HFF-Myc (cell line): Measurements from ENCODE around the gene KRTCAP2.

Experiments
- DNase-seq: peaks from one replicate; pipeline ENCODE4 v3.0.0-alpha.2; 2011; ENCODE audit warnings: low read depth; ENCODE audit errors: extremely low read depth
- H3K4me3 ChIP-seq: replicated peaks from 2 replicates; pipeline ENCODE4 v1.5.1; 2011; ENCODE audit warnings: low read depth, mild to moderate bottlenecking, control low read depth, low read length
- CTCF ChIP-seq: IDR thresholded peaks from 2 replicates; pipeline ENCODE4 v1.5.1; 2012; ENCODE audit warnings: mild to moderate bottlenecking, low read depth, low read length, control low read depth; ENCODE audit errors: missing control alignments

The KRTCAP2 gene

GRCh38 chr1:155121249-155121648 lies 51.9 kb downstream of the KRTCAP2 start:
- DNase-seq = no peak
- no peak for TF ChIP-seq CTCF
- H3K4me3 ChIP-seq = no peak overlapping the region

- no peak for TF ChIP-seq CTCF
- DNase-seq = no peak
- H3K4me3 ChIP-seq = no peak overlapping the region
Observed at GRCh38 chr1:155120253-155120652, 52.9 kb downstream of the KRTCAP2 start.
